GM15510 (cell line): ENCODE data around the gene MFNG.

Source experiments
- POLR2A ChIP-seq: IDR thresholded peaks from 3 replicates; pipeline ENCODE4 v1.6.1; 2011; ENCODE audit warnings: borderline replicate concordance; ENCODE audit not compliant: insufficient read length; ENCODE audit errors: extremely low read depth

Gene MFNG

GRCh38 chr22:37491106-37491505, 4.9 kb upstream of the MFNG start:
- no peak for TF ChIP-seq POLR2A

GRCh38 chr22:37489983-37490382, 3.8 kb upstream of the MFNG start:
- TF ChIP-seq POLR2A = no peak

GRCh38 chr22:37488337-37489135, 2.4 kb upstream of the MFNG start:
- TF ChIP-seq POLR2A = no peak

- TF ChIP-seq POLR2A = no peak
These were observed 1.4 kb upstream of the MFNG start for GRCh38 chr22:37487571-37487970.

DNA sequence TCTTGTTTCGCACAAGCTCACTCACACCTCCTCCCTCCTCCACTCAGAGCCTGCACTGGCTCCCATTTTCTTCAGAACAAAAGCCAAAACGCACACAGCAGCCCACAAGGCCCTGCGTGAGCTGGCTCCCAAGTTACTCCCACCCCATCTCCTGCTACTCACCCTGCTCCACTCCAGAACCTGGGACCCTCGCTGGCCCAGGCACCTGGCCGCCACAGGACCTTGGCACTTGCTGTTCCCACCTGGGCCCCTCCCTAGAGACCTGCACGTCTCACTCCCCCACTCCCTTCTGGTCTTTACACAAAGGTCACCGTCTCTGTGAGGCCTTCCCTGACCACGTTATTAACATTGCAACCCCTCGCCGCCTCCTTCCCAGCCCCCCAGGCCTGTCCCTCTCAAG, 945 bp upstream of the MFNG start:
- TF ChIP-seq POLR2A = no peak

DNA sequence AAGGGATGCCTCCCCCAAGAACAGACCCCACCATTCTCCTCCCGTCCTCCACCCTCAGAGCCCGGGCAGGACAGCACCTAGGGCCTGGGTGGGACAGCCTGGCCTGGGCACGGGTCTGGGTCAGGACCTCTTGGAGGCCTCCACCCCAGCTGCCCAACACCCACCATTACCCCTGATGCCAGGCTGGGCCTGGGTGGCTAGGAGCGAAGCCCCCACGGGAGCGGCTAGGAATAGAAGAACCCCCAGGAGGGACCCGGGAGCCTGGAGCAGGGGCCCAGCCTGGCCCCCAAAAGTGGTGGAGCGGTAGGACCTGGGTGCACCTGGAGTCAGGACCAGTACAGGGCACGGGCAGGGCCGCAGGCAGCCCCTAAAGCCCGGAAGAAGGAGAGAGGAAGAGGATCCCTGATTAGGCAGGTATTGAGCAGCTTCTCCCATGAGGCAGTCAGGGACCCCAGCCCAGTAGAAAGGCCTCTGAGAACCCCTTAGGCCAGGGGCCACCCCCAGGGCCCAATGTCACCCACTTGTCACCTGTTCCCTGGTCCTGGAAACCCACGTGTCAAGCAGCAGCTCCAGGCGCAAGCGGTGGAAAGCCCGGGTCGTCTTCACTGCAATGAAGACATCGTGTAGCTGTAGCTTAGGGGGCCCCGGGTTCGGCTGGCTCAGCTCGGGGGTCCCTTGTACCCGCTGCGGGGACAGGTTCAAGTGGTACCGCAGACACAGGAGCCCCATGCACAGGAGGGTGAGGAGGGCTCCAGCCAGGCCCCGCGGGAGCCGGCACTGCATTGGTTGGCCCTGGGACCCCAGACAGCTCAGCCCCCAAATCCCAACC, 575 bp downstream of the MFNG start:
- TF ChIP-seq POLR2A = no peak

GRCh38 chr22:37484480-37485394, 1.4 kb downstream of the MFNG start:
- TF ChIP-seq POLR2A = peak; percentile 68

GRCh38 chr22:37483050-37483449, 3.1 kb downstream of the MFNG start:
- no peak for TF ChIP-seq POLR2A

DNA sequence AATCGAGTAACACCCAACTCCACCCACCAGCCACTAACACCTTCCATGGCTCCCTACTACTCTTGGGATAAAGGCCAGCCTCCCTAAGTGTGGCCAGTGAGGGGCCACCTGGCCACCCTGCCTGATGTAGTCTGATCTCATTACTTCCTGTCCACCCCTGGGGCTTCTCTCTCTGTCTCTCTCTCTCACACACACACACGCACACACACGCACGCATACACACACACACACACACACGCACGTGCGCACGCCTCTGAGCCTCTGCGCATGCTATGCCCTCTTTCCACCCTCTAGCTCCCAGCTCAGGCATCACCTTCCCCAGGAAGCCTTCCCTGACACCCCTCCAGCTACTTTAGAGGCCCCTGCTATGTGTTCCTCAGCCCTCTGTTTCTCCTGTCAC, 3.9 kb downstream of the MFNG start:
- TF ChIP-seq POLR2A = no peak

DNA sequence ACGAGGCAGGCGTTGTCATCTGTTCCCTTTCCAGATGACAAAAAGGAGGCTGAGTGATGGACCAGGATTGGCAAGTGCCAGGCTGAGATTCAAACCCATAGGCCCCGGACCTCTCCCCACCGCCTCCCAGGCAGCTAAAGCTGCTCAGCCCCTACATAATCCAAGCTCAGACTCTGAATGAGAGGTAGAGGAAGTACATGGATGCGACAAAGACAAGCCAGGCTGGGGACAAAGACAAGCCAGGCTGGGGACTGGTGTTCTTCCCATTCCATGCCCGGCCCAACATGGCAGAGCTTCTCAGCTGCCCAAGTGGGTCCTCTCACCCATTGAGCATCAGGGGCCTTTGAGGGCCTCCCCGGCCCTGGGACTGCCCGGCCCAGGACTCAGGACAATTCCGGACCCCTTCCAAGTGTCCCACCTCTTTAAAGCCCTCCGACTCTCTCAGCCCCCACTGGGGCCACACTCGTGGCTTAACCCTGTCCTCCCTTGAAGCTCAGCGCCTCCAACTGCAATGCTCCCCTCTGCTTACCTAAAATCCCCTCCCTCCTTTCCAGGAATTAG, 4.8 kb downstream of the MFNG start:
- no peak for TF ChIP-seq POLR2A

DNA sequence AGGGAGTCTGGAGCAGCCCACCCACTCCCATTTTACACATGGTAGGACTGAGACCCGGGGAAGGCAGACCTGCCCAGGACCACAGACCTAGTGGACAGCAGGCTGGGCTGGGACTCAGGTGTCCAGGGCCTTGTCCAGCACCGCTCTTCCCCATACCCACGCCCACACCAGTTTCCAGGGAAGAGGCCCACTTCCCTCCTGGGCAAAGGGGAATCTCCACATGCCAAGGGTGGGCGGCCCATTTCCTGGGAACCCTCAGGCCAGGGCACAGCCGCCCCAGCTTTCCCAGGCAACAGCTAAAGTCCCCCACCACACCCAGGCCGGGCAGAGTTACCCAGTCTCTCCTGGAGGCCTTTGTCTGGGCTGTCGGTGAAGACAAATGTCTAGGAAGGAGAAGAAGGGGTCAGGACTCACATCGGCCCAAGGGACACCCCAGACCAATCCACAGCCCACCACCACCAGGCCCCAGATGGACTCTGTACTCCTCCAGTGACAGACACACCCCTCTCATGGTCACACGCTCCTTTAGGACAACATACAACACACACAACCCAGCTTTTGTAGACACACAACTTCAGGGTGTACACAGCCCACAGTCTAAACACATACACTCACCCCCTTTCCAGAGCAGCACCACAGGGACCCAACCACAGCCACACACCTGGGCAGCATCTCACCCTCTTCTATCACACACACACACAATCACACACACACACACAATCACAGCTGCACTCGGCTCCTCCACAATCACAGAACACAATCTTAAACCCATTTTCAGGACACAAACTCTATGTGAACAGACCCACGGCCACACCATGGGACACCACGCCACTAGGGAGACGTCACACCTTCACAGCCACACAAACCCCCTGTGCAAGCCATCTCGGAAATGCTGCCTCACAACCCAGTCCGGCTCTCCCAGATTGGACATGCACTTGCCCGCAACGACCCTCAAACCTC, 5.5 kb downstream of the MFNG start:
- TF ChIP-seq POLR2A = no peak

DNA sequence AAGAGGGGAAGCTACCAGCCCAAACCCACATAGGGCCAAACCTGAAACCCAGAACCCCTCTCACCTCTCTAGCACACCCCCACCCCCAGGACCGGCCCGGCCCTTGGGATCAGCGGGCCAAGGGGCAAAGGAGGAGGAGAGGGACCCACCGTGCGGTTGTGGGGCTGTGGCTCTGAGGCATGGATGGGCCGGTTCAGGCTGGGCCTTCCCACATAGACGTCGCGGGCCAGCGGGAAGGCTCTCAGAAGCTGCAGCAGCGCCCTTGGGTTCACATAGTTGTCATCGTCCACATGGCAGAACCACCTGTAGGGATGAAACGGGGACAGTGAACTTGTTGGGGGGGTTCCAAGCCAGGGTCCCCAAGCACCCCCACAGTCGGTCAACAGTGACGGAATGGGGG, 7.0 kb downstream of the MFNG start:
- TF ChIP-seq POLR2A = no peak
